ENCODE results near the gene THSD7B.

DNA sequence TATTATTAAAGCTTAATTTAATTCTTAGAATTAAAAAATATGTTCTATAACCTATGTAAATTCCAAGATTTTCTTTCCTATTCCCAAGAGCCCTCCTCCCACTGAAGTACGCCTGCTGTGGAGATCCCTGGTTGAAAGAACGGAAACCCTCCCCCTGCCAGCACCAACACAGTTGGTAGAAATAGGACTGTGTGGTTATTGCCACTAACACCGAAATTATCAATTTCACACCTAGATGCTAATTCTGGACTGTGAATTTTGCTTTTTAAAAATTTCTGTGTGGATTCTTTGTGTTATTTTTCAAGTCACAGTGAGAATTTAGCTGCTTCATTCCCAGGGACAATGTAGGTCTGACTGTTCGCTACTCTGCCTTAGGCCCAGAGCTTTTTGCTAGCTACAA, 893.1 kb downstream of the THSD7B start:
- no peak for TF ChIP-seq CTCF (IDR thresholded peaks at IDR 0.05)
- no peak for TF ChIP-seq EZH2phosphoT487 (IDR thresholded peaks at IDR 0.05)

Measured in neural progenitor cell (in vitro differentiated cells).